IPS-18c (cell line): ENCODE results near the gene PTF1A.
"Not testable (repeated sequence)": the region's sequence is repeated elsewhere in the genome, so short reads cannot be mapped to it uniquely, and the experiment has no call there.

Source experiments
- H3K4me3 ChIP-seq: 2 replicates; pipeline ENCODE4 v1.7.0; 2013; ENCODE audit warnings: low read depth, mild to moderate bottlenecking, low read length, moderate library complexity; ENCODE audit not compliant: insufficient read depth
- H3K9me3 ChIP-seq: one replicate; pipeline ENCODE4 v1.6.1; 2013; ENCODE audit warnings: mild to moderate bottlenecking, low read length, moderate library complexity; ENCODE audit not compliant: control insufficient read depth, insufficient read depth

The PTF1A gene

DNA sequence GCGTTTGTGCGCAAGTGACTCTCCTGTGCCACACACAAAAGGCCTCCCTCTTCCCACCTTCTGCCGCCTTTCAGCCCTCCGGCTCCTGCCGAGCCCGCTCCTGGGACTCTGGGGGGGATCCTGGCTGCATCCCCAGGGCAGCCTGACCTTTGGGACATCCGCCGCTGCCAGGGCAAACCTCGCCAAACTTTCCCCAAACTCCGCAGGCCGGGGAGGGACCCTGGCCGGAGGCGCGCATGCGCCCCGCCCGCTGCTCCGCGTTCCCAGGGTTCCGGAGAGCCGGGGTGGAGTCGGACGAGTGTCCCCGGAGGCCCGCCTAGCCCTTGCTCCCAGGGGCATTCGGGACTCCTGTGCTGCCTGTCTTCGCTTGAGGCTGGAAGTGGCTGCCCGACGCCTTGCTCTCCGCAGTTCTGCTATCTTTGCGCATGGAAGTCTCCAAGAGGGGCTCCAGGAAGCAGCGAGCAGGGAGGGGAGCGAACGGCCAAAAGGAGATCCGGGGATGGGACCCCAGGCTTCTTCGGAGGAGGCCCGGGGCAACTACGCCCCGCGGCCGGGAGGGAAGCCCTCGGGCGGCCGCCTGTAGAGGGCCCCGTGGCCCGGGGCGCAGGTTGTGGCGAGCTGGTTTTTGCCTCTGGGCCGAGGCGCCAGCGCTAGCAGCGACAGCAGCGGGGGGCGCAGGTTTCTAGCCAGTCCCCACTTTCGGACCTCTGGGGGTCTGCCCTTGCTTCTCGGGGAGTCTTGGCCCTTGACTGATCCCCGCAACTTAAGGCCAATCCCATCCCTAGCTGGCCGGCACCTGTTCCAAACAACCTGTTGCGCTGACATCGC, 7.0 kb downstream of the PTF1A start:
- Histone ChIP-seq H3K9me3 (no peaks in the 10 kb centered on the region), H3K4me3 (peak overlapping the region; percentile 52)

DNA sequence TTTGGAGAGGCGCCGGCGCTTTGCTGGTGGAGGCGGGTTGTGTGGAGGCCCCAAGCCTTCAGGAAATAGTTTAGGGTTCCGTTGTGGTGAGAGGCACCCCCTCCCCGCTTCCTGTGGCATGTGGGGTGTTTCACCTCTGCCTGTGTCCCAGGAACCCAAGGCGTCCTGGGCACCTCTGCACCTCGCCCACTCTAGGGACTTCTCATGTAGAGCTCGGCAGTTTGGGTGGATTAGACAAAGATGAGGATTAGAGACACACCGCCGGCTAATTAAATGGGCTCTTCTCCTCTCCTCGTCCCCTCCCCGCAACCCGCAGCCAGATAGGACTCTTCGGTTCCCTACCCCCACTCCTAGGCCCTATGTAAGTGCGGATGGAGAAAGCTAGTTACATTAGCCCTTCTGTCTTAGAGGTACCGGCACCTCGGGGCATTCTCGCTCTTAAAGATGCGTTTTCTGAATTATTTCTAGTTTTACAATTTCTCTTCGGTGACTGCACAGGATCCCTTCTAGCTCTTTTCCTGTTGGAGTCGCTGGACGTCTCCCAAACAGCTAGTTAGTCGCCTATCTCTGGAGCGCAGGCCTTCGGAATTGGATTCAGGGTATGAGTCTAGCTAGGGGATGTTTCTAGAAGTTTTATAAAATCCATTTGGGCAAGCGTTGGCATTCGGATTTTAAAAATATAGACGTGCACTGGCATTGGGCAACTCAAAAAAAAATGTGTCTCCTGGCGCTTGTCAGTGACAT, 7.8 kb downstream of the PTF1A start:
- H3K4me3 ChIP-seq = no peak overlapping the region; the same call in 1 of the 2 replicates
- no peaks in the 10 kb centered on the region for H3K9me3 ChIP-seq

DNA sequence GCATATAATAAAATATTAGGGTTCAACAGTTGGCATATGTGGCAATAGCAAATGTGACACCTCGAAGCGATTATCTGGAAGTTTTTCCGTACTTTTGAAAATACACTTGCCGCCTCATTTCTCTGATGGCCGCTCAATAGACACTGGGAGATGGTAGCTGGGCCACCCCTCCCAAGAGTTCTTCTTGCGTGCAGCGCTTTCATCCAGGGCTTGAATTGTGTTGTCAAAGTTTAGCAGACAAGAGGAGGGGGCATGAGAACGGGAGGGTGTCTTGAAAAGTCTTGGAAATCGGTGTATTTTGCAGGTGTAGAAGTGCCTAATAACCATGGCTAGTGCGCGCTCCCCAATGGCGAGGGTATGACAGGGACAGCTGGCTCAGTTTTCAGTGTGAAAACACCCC, 8.5 kb downstream of the PTF1A start:
- Histone ChIP-seq H3K9me3 (no peaks in the 10 kb centered on the region), H3K4me3 (no peak overlapping the region)

DNA sequence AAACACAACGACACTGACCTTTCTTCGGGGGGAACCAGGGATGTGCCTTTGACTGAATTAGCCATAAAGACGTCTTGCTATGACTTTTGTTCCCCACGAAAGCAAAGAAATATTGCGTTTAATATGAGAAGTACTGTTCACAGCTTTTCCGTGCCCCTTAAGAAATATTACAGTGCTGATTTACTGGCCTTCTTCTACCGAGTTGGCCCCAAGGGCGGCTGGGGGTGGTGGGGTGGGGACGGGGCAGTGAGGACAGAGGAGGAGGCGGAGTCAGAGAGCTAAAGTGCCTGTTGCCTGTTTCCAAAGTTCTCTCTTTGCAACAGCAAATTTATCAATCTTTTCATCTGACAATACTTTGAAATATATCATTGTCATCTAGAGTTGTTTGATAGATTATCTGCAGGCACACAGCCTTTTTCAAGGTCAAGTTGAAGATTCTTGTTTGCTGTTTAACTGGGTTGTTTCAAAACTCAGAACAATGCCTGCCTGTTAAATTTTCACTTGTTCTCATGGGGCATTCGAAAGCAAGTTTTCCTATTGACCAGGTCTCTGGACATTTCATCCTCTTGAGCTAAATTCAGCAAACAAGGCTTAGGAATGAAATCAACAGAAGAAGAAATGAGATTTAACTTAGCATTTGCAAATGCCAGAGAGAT, 9.0 kb downstream of the PTF1A start:
- Histone ChIP-seq H3K4me3 (no peak overlapping the region), H3K9me3 (no peaks in the 10 kb centered on the region)

DNA sequence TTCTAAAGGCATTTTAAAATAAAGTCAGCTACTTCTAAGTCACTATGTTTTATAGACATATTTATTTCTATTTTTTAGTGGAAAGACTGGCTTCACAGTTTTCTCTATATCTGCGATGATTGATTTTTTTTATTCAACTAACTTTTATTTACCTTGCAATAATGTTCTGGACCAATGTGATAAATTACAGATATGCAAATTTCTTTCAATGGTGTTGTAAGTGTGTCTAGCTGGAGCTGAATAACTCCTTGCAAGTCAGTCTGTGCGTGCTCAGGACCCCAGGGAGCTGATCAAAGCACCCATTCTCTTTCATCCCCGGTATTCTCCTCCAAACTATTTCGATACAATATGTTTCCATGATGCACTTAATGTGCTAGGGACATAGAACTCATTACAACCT, 9.7 kb downstream of the PTF1A start:
- no peak overlapping the region for H3K4me3 ChIP-seq

DNA sequence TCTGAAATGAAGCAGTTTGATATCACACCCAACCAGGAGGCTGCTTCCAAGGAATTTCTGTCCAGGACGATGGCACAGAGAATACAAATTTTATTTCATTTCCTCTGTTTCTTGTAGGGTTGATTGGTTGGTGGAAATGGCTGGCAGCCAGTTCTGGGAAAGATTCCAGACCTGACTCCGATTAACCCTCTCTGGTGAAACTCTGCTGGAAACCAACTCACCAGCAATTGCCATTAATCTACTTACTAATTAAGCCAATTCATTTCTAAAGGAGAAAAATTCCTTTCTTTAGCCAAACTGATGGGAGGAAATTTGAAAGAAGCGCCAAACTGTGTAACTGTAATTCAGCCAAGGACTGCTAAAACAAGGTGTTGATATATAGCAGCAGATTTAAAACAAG, 10.7 kb downstream of the PTF1A start:
- Histone ChIP-seq H3K9me3 (no peaks in the 10 kb centered on the region), H3K4me3 (no peak overlapping the region)

More for the DNA sequence above, 9.7 kb downstream of the PTF1A start:
- H3K9me3 ChIP-seq = no peaks in the 10 kb centered on the region

DNA sequence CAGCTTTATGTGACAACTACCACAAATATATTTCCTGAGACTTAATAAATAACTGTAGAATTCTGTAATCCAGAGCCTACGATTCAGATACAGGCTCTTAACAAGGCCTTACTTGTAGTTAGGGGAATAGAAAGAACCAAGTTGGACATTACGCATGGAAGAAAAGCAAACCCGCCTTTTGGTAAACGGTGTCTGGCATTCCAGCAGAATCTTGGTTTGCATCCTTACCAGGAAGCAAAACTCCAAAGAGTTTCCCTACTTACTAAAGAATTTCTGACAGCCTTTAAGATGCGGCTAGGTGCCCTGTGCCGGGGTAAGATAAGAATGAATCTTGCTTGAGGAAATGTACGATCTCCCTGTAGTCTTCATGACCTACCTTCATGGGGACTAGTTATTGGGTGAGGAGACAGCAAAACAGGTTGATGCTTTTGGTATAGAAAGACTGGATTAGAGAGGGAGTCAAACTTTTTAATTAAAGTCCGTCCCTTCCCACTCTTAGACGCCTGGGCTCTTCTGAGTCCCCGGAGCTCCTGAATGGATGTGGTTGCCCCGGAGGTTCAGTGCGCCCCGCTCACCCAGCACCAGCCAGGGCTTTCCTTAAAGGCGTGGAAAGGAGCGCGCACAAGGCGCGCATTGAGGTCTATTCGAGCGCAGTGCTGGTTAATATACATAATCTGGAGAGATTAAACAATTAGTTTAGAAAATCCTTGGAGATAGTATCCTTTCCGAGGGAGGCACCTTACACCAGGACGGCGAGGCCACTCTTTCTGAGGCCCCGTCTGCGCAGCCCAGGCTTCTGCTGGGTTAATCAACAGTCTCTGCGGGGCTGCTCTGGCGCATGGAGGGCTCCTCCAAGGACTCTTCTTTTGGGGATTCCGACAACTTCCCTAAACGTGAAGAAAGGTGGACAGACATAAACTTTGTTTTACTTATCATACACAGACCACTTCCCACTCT, 11.5 kb downstream of the PTF1A start:
- Histone ChIP-seq H3K9me3 (no peaks in the 10 kb centered on the region), H3K4me3 (no peak overlapping the region)

DNA sequence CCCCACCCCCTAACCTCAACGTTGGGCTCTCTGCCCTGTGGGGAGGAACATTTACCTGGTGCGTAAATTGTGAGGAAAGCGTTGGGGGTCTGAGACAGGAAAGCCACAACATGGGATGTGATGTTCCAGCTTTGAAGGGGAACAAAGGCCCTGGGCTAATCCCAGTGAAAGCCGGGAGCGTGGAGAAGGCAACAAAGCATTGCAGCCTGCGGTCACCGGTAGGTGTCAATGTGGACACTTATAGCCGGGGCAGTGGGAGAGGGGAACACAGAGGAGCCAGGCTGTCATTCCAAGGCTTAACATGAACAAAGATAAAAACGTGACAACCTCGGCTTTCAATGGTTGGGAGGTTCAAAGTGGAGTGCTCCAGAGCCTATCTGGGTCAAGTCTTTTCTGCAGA, 12.7 kb downstream of the PTF1A start:
- Histone ChIP-seq H3K4me3 (no peak overlapping the region), H3K9me3 (no peaks in the 10 kb centered on the region)

DNA sequence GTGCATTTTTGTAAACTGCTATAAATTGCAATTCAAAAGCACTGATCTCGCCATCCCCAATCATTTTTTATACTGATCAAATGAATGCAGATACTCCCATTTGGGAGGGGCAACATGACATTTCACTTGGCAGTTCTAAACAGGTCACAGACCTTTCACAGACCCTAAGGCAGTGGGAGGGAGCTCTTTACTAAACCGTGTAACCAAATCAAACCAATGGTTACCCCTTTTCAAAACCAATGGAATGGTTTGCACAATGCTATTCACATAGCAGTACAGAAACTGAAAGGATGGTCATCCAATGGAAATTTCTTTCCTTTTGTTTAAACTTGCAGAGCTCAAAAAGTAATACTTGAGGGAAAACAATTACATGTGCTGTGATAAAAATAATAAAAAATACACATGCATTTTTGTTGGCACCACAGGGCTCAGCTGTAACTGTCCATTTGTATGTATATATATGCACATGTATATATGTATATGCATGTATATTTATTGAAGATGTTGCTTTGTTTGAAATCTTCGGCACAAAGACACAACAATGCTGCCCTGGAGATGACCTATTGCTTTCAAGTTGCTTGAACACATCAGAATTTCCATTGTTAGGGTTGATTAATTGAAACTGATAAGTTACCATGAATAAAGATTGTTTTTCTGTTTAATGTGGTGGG, 14.0 kb downstream of the PTF1A start:
- Histone ChIP-seq H3K4me3 (no peak overlapping the region), H3K9me3 (no peaks in the 10 kb centered on the region)

DNA sequence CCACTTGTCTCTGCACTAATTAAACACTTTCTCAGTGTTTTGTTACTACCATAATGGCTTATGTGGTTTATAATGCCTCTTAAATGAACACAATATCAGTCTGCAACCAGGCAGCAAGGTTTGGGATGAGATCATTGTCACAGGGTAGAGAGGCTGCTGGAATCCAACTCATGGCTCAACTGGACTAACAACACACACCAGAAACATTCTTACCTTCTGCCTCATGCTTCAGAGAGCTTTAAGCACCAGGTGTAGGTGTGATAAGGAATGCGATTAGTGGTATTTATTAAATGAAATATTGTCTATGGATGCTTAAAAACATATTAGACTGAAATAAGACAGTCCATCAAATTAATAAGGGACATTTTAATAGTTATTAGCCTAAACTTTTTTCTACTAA, 25.4 kb downstream of the PTF1A start:
- Histone ChIP-seq H3K9me3 (no peaks in the 10 kb centered on the region), H3K4me3 (no peak overlapping the region)

DNA sequence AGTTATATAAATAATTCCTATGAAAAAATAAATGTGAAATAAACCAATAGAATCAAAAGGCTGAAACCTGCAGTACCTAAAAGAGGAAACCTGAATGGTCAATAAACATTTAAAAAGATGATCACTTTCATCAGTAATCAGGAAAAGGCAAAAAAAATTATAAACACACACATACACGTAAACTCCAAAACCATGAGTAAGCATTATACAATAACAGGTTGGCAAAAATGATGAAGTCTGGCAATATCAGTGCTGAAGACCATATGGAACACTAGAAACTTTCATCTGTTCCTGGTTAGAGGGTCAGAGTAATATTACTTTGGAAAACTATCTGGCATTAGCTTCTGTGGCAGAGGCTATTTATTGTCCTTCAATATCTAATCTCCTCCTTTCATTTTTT, 38.5 kb downstream of the PTF1A start:
- Histone ChIP-seq H3K4me3 (no peak overlapping the region), H3K9me3 (no peaks in the 10 kb centered on the region)

DNA sequence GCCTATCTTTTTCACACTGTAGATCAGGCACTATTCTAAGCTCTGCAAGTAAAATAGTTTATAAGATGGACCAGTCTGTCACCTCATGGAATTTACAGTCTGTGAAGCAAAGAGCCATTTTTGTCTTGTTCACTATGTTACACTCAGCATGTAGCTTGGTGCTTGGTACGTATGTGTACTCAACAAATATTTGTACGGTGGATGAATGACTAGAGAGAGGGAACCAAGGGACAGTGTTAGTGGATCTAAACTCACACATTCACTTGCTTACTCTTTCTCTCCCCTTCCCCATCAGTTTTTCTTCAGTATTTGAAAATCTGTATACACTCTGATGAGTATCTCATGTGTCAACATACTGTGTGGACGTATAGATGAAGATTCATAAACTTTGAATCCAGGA, 45.9 kb downstream of the PTF1A start:
- no peaks in the 10 kb centered on the region for H3K9me3 ChIP-seq
- H3K4me3 ChIP-seq = no peak overlapping the region

DNA sequence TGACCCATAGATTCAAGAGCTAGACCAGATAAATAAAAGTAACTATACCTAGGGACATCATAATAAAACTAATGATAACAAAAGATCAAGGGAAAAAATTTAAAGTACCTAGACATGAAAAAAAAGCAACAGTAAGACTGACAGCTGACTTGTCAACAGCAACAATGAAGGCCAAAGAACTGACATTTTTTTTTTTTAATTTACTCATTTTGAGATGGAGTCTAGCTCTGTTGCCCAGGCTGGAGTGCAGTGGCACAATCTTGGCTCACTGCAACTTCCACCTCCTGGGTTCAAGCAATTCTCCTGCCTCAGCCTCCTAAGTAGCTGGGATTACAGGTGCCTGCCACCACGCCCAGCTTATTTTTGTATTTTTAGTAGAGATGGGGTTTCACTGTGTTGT, 49.7 kb downstream of the PTF1A start:
- not testable (repeated sequence) for H3K9me3 ChIP-seq, H3K4me3 ChIP-seq
